ENCODE results near the gene FUT8.

The FUT8 gene

GRCh38 chr14:65433157-65433556 lies 20.6 kb downstream of the FUT8 start:
- no peak overlapping the region for H3K9ac ChIP-seq
- H3K4me2 ChIP-seq, result no peak overlapping the region
- H4K20me1 ChIP-seq (ENCODE audit: insufficient read depth), result no peaks in the 10 kb centered on the region
- peaks cover 5% of the 10 kb centered on the region for H3K4me1 ChIP-seq (ENCODE audit: low read depth, poor library complexity, severe bottlenecking)
- no peaks in the 10 kb centered on the region for H3K27me3 ChIP-seq (ENCODE audit: insufficient read depth, low read depth)
- no peaks in the 10 kb centered on the region for H3K36me3 ChIP-seq (ENCODE audit: insufficient read depth)
- H3K27ac ChIP-seq, result no peak overlapping the region
- TF ChIP-seq CTCF (conservative IDR thresholded peaks at IDR 0.05; ENCODE audit: low read depth, low read length), result no peak
- no peak overlapping the region for H3K4me3 ChIP-seq (IDR thresholded peaks at IDR 0.05; ENCODE audit: insufficient read depth, low read depth, low read length)
- H2AFZ ChIP-seq (ENCODE audit: low read depth), result no peak overlapping the region
- H3K79me2 ChIP-seq (ENCODE audit: insufficient read depth, low read depth), result no peaks in the 10 kb centered on the region

- Histone ChIP-seq H3K4me2 (no peak overlapping the region), H3K27ac (no peak overlapping the region), H3K9ac (no peak overlapping the region), H3K27me3 (ENCODE audit: insufficient read depth, low read depth) (no peaks in the 10 kb centered on the region), H3K36me3 (ENCODE audit: insufficient read depth) (no peaks in the 10 kb centered on the region), H3K4me3 (IDR thresholded peaks at IDR 0.05; ENCODE audit: insufficient read depth, low read depth, low read length) (no peak overlapping the region), H2AFZ (ENCODE audit: low read depth) (no peak overlapping the region), H4K20me1 (ENCODE audit: insufficient read depth) (no peaks in the 10 kb centered on the region), H3K79me2 (ENCODE audit: insufficient read depth, low read depth) (no peaks in the 10 kb centered on the region), H3K4me1 (ENCODE audit: low read depth, poor library complexity, severe bottlenecking) (peaks cover 5% of the 10 kb centered on the region)
- TF ChIP-seq CTCF (conservative IDR thresholded peaks at IDR 0.05; ENCODE audit: low read depth, low read length), result no peak
Observed at GRCh38 chr14:65433646-65434045, 21.1 kb downstream of the FUT8 start.

GRCh38 chr14:65434216-65434850 lies 21.8 kb downstream of the FUT8 start:
- no peak for TF ChIP-seq CTCF (conservative IDR thresholded peaks at IDR 0.05; ENCODE audit: low read depth, low read length)
- Histone ChIP-seq H3K4me2 (no peak overlapping the region), H3K36me3 (ENCODE audit: insufficient read depth) (no peaks in the 10 kb centered on the region), H3K4me1 (ENCODE audit: low read depth, poor library complexity, severe bottlenecking) (peaks cover 5% of the 10 kb centered on the region), H3K9ac (no peak overlapping the region), H2AFZ (ENCODE audit: low read depth) (no peak overlapping the region), H3K27ac (no peak overlapping the region), H3K79me2 (ENCODE audit: insufficient read depth, low read depth) (no peaks in the 10 kb centered on the region), H3K4me3 (IDR thresholded peaks at IDR 0.05; ENCODE audit: insufficient read depth, low read depth, low read length) (no peak overlapping the region), H4K20me1 (ENCODE audit: insufficient read depth) (no peaks in the 10 kb centered on the region), H3K27me3 (ENCODE audit: insufficient read depth, low read depth) (no peaks in the 10 kb centered on the region)

GRCh38 chr14:65438266-65438933 lies 25.9 kb downstream of the FUT8 start:
- H2AFZ ChIP-seq (ENCODE audit: low read depth), result no peak overlapping the region
- no peak overlapping the region for H3K4me3 ChIP-seq (IDR thresholded peaks at IDR 0.05; ENCODE audit: insufficient read depth, low read depth, low read length)
- no peaks in the 10 kb centered on the region for H3K79me2 ChIP-seq (ENCODE audit: insufficient read depth, low read depth)
- H3K9ac ChIP-seq, result no peak overlapping the region
- H3K27ac ChIP-seq, result no peak overlapping the region
- no peaks in the 10 kb centered on the region for H3K4me1 ChIP-seq (ENCODE audit: low read depth, poor library complexity, severe bottlenecking)
- no peaks in the 10 kb centered on the region for H3K36me3 ChIP-seq (ENCODE audit: insufficient read depth)
- no peaks in the 10 kb centered on the region for H4K20me1 ChIP-seq (ENCODE audit: insufficient read depth)
- H3K27me3 ChIP-seq (ENCODE audit: insufficient read depth, low read depth), result no peaks in the 10 kb centered on the region
- no peak for TF ChIP-seq CTCF (conservative IDR thresholded peaks at IDR 0.05; ENCODE audit: low read depth, low read length)
- H3K4me2 ChIP-seq, result no peak overlapping the region
